BE2C (cell line): ENCODE results near the gene PKHD1.

Source experiments
- DNase-seq: peaks from one replicate; pipeline ENCODE4 v3.0.0-alpha.2; 2020
- H3K27me3 ChIP-seq: fragments of 250-450 bp; sonication (Bioruptor Pico); 2 replicates; pipeline ENCODE4 v1.5.1; 2020; ENCODE audit warnings: mild to moderate bottlenecking
- H3K36me3 ChIP-seq: fragments of 250-450 bp; sonication (Bioruptor Pico); 2 replicates; pipeline ENCODE4 v1.5.1; 2020; ENCODE audit warnings: mild to moderate bottlenecking
- H3K4me1 ChIP-seq: fragments of 250-450 bp; sonication (Bioruptor Pico); 2 replicates; pipeline ENCODE4 v1.5.1; 2020
- H3K4me3 ChIP-seq: 2 replicates; pipeline ENCODE4 v1.5.1; 2011; ENCODE audit warnings: low read depth, low read length
- H3K9me3 ChIP-seq: fragments of 250-450 bp; sonication (Bioruptor Pico); 2 replicates; pipeline ENCODE4 v1.5.1; 2020
- CTCF ChIP-seq: IDR thresholded peaks from 2 replicates; pipeline ENCODE4 v1.5.1; 2012; ENCODE audit warnings: mild to moderate bottlenecking, low read depth, low read length

The PKHD1 gene

GRCh38 chr6:51619042-51619799, 468.2 kb downstream of the PKHD1 start:
- Histone ChIP-seq H3K9me3 (no peaks in the 10 kb centered on the region), H3K27me3 (no peaks in the 10 kb centered on the region), H3K4me1 (no peaks in the 10 kb centered on the region), H3K36me3 (no peaks in the 10 kb centered on the region), H3K4me3 (no peak overlapping the region)
- DNase-seq, result no peak
- TF ChIP-seq CTCF, result no peak

GRCh38 chr6:51618563-51618962, 468.9 kb downstream of the PKHD1 start:
- H3K36me3 ChIP-seq, result no peaks in the 10 kb centered on the region
- no peaks in the 10 kb centered on the region for H3K27me3 ChIP-seq
- DNase-seq, result no peak
- no peaks in the 10 kb centered on the region for H3K4me1 ChIP-seq
- no peaks in the 10 kb centered on the region for H3K9me3 ChIP-seq
- H3K4me3 ChIP-seq, result no peak overlapping the region
- TF ChIP-seq CTCF, result peak; percentile 50

- DNase-seq, result no peak
- Histone ChIP-seq H3K4me1 (no peaks in the 10 kb centered on the region), H3K9me3 (no peaks in the 10 kb centered on the region), H3K36me3 (no peaks in the 10 kb centered on the region), H3K27me3 (no peaks in the 10 kb centered on the region), H3K4me3 (no peak overlapping the region)
- no peak for TF ChIP-seq CTCF
Observed at GRCh38 chr6:51617751-51618150, 469.7 kb downstream of the PKHD1 start.

GRCh38 chr6:51616243-51616642, 471.2 kb downstream of the PKHD1 start:
- Histone ChIP-seq H3K27me3 (no peaks in the 10 kb centered on the region), H3K4me3 (no peak overlapping the region), H3K36me3 (no peaks in the 10 kb centered on the region), H3K4me1 (no peaks in the 10 kb centered on the region), H3K9me3 (no peaks in the 10 kb centered on the region)
- TF ChIP-seq CTCF, result no peak
- no peak for DNase-seq

- DNase-seq, result no peak
- Histone ChIP-seq H3K27me3 (no peaks in the 10 kb centered on the region), H3K36me3 (no peaks in the 10 kb centered on the region), H3K4me1 (peaks cover 3% of the 10 kb centered on the region; the same call in 1 of the 2 replicates), H3K4me3 (no peak overlapping the region), H3K9me3 (no peaks in the 10 kb centered on the region)
- TF ChIP-seq CTCF, result no peak
Observed at GRCh38 chr6:51614725-51615124, 472.7 kb downstream of the PKHD1 start.

GRCh38 chr6:51613558-51613957, 473.9 kb downstream of the PKHD1 start:
- no peak overlapping the region for H3K4me3 ChIP-seq
- no peak for TF ChIP-seq CTCF
- H3K36me3 ChIP-seq, result no peaks in the 10 kb centered on the region
- H3K9me3 ChIP-seq, result no peaks in the 10 kb centered on the region
- DNase-seq, result no peak
- H3K27me3 ChIP-seq, result no peaks in the 10 kb centered on the region
- H3K4me1 ChIP-seq, result peaks cover 7% of the 10 kb centered on the region; the same call in 1 of the 2 replicates
